Measurements from ENCODE around the gene CDH10.

DNA sequence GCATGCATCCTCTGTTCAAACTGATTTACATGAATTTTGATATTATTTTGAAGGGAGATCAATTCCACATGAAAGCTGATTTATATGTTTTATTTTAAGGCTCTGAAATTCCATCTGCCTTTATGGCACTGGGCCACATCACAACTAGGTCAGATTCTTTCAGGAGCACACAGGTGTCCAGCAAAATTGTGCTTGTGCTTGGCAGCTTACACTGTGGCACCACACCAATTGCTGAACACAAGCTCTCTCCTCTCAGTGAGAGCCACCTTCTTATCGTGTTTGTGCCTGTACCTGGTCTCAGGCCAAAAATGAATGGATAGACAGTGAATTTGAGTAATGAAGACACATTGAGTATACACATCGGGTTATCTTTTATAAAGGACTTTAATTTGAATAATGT is 200.4 kb downstream of the CDH10 start:
- TF ChIP-seq, protein P1, sequence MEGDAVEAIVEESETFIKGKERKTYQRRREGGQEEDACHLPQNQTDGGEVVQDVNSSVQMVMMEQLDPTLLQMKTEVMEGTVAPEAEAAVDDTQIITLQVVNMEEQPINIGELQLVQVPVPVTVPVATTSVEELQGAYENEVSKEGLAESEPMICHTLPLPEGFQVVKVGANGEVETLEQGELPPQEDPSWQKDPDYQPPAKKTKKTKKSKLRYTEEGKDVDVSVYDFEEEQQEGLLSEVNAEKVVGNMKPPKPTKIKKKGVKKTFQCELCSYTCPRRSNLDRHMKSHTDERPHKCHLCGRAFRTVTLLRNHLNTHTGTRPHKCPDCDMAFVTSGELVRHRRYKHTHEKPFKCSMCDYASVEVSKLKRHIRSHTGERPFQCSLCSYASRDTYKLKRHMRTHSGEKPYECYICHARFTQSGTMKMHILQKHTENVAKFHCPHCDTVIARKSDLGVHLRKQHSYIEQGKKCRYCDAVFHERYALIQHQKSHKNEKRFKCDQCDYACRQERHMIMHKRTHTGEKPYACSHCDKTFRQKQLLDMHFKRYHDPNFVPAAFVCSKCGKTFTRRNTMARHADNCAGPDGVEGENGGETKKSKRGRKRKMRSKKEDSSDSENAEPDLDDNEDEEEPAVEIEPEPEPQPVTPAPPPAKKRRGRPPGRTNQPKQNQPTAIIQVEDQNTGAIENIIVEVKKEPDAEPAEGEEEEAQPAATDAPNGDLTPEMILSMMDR (IDR thresholded peaks at IDR 0.05; ENCODE audit: low read depth, low read length, missing input control) = no peak
- TF ChIP-seq RAD21 (IDR thresholded peaks at IDR 0.05) (no peak), JUND (IDR thresholded peaks at IDR 0.05) (no peak), RXRA (IDR thresholded peaks at IDR 0.05) (no peak)
- TF ChIP-seq, protein P2, sequence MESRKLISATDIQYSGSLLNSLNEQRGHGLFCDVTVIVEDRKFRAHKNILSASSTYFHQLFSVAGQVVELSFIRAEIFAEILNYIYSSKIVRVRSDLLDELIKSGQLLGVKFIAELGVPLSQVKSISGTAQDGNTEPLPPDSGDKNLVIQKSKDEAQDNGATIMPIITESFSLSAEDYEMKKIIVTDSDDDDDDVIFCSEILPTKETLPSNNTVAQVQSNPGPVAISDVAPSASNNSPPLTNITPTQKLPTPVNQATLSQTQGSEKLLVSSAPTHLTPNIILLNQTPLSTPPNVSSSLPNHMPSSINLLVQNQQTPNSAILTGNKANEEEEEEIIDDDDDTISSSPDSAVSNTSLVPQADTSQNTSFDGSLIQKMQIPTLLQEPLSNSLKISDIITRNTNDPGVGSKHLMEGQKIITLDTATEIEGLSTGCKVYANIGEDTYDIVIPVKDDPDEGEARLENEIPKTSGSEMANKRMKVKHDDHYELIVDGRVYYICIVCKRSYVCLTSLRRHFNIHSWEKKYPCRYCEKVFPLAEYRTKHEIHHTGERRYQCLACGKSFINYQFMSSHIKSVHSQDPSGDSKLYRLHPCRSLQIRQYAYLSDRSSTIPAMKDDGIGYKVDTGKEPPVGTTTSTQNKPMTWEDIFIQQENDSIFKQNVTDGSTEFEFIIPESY (IDR thresholded peaks at IDR 0.05) = no peak
